ENCODE results near the gene JMJD8.

JMJD8 gene

DNA sequence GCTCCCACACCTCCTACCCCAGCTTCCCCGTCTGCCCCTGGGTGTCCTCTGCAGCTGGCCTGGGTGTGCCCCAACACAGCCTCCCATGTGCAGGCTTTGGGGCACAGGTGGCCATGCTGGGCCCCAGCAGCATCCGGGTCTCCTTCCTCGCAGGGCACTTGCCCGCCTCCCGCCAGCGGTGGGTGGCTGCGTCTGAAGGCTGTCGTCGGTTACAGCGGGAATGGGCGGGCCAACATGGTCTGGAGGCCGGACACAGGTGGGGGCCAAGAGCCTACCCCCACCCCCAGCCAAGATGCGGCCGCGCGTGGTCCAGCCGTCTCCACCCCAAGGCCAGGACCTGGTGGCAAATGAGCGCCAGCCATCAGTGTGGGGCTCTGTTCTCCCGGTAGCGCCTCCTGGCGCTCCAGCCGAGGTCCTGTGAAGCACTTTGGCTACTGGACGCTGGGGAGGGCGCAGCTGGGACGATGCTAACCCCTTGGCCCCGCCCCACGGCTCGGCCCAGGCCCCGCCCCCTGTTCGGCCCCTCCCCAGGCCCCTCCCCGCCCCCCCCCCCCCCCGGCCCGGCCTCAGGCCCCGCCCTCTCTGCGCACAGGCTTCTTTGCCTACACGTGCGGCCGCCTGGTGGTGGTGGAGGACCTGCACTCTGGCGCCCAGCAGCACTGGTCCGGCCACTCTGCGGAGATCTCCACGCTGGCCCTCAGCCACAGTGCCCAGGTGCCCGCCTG lies 23.5 kb downstream of the JMJD8 start:
- DNase-seq (ENCODE audit: low spot score): peak; percentile 86

DNA sequence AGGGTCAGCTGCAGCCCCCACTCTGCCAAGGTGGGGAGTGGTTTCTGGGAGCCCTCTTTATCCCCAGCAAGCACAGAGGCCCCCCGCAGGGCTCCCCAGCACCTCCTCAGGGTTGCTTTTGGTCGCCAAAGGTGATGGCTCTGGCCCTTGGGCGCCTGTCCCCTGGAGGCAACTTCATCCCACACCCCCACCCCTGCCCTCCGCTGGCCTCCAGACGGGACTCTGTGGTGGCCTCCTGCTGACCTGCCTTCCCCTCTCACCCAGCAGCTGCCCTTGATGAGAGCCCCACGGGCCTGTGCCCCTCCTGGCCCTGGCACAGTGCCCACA lies 24.0 kb downstream of the JMJD8 start:
- DNase-seq (ENCODE audit: low spot score): no peak

DNA sequence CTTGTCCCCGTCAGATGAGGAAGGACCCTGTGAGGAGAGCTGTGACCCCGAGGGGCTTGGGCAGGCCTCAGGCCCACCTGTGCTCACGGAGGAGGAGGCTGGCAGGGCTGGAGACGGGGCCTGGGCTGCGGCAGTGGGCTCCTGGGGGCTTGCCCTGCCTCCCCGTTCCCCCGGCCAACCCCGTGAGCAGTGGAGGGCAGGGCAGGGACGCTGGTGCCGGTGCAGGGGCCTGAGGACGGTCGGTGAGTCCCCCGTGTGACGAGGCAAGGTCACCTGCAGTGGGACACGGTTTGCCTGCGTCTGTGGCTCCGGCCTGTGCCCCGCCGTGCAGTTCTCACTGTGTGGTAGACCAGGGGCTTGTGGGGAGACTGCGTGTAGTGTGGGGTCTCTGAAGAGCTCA lies 24.5 kb downstream of the JMJD8 start:
- DNase-seq (ENCODE audit: low spot score): no peak

DNA sequence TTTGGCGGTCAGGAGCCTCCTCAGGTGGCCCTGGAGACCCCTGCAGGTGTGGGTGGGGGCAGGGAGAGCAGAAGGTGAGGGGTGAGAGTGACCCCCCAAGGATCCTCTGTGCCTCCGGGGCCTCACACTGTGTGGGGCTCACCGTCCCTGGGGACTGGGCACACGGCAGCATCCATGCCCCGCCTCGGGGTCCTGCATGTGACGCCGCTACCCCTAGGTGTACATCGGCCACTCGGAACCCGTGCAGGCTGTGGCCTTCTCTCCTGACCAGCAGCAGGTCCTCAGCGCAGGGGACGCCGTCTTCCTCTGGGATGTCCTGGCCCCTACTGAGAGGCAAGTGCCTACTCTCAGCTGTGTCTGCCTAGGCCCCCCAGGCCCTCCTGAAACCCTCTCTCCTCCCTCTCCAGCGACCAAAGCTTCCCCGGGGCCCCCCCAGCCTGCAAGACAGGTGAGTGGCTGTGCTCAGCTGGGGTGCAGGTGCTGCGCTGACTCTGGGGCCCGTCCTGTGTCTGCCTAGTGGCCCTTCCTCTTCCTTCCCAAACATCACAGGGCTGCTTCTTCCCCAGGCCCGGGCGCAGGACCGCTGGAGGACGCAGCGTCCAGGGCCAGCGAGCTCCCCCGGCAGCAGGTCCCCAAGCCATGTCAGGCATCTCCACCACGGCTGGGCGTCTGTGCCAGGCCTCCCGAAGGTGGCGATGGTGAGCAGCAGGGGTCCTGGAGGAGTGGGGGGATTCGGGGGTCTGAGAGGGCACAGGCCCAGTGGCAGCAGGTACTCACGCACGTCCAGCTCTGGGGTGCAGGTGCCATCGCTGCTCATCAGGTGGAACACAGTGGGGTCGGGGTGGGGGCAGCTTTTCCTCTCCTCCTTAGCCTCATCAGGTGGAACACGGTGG lies 25.2 kb downstream of the JMJD8 start:
- no peak for DNase-seq (ENCODE audit: low spot score)

DNA sequence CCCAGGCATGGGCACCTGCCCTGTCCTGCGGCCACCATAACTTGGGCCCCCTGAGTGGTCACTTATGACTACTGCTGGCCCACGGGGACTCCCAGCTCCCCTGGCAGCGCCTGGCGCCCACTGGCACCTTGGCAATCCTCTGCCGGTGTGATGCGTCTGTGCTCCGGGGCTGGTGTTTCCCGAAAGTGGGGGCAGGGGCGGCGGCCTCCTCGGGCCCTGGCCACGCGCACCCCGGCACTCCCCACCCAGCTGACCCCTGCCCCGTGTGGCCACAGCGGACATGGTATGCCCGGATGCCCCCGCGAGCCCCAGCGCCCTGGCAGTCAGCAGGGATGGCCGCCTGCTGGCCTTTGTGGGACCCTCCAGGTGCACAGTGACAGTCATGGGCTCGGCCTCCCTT lies 26.6 kb downstream of the JMJD8 start:
- no peak for DNase-seq (ENCODE audit: low spot score)

DNA sequence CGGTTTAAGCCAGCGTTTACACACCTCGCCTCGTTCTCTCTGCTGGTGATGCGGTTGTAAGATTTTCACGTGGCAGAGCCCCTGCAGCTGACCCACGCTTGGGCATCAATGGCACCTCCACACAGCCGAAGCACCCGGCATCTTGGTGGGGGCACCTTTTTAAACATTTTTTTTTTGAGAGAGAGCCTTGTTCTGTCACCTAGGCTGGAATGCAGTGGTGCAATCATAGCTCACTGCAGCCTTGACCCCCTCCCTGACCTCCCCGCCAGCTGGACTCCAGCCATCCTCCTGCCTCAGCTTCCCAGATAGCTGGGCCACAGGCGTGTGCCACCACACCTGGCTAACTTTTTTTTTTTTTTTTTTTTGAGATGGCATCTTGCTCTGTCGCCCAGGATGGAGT lies 30.1 kb downstream of the JMJD8 start:
- no peak for DNase-seq (ENCODE audit: low spot score)

DNA sequence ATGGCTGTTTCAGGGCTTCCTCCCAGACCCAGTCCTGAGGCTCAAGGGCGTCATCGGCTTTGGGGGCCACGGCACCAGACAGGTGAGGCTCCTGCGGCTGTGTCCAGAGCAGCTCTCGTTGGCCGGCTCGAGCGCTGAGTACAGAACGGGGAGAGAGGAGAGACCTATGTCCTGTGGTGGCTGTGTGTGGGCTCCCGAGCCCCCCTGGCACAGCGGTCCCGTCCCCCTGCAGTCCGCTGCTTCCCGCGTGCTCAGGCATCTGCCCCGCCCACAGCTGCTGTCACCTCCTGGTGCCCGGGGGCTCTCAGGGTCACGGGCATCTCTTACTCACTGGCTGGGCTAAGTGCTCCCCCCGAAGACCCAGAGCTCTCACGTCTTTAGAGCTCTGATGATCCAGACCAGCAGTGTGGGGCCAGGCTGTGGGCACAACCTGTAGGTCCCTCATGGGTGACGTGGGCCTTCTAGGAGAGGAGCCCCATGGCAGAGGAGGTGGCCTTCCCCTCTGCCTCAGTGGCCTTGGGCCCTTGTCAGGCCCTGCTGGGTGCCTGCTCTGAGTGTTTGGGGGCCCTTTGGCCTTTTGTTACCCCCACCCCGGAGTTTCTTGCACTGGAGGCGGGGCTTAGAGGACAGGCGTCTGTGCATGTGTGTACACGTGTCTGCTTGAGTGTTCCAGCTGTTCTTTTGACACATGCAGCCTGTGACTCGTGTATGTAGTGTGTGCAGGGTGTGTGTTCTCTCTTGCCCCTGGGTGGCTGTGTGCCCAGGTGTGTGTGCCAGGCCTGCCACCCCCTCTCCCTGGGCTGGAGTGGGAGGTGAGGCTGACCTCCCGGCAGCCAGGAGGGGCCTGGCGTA lies 31.5 kb downstream of the JMJD8 start:
- DNase-seq (ENCODE audit: low spot score): no peak

DNA sequence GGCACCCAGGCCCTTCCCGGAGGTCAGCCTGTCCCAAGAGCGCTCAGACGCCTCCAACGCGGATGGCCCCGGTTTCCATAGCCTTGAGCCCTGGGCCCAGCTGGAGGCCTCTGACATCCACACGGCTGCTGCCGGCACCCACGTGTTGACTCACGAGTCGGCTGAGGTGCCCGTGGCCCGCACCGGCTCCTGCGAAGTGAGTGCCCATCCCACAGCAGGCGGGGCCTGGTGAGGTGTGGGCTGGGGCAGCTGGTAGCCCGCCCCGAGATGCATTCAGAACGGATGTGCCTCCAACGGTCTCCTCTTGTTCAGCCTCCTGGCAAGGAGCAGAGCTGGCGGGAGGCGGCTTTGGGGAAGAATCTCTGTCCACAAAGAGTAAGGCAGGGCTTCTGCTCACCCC lies 32.3 kb downstream of the JMJD8 start:
- DNase-seq (ENCODE audit: low spot score): peak; percentile 57

DNA sequence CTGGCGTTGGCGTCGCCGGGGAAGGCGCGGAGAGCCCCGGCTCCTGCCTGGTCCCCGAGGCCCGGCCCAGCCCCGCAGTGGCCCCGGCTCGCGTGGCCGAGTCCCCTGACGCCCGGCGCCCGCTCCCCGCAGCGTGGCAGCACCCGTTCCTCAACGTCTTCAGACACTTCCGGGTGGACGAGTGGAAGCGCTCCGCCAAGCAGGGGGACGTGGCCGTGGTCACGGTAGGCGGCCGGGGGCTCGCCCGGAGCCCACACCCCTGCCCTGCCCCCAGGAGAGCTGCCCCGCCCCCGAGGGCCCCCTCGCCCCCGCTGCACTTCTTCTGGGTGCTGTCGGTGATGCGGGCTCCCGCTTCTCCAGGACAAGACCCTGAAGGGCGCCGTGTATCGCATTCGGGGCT lies 34.5 kb downstream of the JMJD8 start:
- DNase-seq (ENCODE audit: low spot score): no peak

DNA sequence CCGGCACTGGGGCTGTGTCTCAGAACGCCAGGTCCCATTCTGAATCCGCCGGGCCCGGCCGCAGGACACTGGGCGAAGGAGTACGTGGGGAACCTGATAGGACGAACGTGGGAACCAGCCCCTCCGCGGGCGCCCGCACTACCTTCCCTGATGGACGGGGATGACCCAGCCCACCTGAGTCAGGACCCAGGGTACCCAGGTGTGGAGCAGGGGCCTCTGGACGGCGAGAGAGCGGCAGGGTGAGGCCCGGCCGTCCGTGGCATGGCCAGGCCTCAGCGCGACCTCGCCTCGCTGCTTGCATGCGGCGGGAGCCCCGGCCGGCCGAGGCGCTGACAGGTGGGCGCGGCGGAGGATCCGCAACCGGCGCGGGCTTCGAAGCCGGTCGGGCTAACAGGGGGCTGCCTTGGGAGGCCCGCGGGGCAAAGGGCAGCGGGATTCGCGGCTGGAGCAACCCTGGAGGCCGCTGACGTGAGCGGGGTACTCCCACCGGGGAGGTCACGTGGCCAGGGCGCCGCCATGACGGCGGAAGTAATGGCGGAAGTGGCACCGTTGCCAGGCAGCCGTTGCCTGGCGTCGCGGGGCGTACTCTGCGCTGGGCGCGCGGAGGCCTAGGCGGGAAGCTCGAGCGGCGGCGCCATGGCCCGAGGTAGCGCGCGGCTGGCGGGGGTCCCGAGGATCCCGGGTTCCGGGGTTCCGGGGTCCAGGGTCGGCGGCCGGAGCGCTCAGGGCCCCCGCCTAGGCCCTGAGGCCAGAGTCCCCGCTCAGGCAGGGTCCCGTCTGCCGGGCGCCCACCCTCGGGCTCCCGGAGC lies 35.1 kb downstream of the JMJD8 start, which contains the start of gene WDR90:
Gene WDR90, plus strand, starts transcription at position 585 of the 809 bp plus-strand sequence. Its CDS starts 52 bp downstream, at position 637.
- peak; percentile 95 for DNase-seq (ENCODE audit: low spot score)

DNA sequence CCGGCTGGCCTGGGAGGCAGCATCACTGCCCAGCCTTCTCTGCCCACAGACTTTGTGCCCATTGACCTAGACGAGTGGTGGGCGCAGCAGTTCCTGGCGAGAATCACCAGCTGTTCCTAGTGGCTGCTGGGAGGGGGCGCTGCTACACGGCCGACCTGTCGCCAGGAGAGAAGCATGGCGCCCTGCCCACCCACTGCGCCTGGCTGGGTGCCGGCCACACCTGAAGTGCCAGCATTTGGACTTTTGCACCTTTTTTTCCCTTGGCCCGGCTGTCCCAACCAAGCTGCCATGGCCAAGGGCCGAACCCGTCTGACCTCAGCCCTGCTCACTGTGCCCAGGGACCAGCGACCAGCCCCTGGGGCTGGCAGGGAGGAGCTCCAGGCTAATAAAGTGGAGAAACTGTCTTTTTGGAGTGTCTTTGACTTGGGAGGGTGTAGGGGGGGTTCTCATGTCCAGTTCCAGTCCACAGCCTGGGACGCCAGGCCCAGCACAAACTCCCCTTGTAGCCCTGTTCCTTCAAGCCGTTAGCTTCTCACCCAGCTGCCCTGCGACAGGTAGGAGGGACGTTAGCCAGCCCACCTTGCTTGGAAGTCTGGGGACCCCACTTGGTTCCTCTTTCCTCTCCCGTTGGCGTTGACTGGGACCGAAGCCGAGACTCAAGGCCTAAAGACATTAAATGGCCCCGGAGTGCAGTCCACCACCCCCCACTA lies 35.9 kb downstream of the JMJD8 start:
- DNase-seq (ENCODE audit: low spot score): no peak

DNA sequence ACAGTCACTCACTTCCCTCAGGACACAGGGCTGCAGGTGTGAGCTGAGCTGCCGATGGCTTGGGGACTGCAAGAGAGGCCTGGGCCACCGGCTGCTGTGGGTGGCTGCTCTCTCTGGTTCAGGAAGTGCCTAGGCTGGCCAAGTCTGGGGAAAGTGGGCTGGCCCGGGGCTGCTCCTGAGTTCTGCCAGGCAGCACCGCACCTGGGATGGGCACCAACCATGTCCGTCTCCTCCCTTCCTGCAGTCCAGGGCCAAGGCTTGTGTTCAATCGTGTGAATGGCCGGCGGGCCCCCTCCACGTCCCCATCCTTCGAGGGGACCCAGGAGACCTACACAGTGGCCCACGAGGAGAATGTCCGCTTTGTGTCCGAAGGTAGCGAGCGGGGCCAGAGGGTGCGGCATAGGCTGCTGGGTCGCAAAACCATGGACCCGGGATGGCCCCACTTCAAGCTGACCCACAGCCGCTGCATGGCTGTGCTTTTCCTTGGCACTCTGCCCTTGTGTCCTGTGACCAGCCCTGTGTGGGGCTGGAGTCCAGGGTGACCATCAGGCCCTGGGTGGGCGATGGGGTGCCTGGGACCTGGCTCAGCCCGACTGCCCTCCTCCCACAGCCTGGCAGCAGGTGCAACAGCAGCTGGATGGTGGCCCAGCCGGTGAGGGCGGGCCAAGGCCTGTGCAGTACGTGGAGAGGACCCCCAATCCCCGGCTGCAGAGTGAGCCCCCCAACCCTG lies 36.8 kb downstream of the JMJD8 start:
- DNase-seq (ENCODE audit: low spot score): no peak

DNA sequence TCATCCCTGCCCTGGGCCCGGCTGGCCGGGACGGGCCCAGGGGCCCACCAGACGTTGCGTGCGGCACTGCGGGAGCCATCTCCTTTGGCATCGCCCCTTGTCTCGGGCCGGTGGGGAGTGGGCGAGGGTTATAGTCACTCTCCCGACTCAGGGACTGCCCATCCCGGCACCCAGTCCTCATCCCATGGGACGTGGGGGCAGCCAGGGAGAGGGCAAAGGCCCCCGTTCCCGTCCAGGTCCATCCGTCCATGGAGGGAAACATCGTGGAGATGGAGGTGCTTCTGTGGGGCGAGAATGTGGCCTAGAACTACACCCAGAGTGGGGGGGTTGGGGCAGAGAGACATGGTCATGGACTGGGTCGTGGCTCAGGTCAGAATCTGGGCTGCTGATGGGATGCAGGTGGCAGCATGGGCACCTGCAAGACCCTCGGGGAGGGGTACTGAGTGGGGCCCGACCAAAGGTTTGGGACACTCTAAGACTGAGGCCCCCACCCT lies 37.4 kb downstream of the JMJD8 start:
- DNase-seq (ENCODE audit: low spot score): no peak

DNA sequence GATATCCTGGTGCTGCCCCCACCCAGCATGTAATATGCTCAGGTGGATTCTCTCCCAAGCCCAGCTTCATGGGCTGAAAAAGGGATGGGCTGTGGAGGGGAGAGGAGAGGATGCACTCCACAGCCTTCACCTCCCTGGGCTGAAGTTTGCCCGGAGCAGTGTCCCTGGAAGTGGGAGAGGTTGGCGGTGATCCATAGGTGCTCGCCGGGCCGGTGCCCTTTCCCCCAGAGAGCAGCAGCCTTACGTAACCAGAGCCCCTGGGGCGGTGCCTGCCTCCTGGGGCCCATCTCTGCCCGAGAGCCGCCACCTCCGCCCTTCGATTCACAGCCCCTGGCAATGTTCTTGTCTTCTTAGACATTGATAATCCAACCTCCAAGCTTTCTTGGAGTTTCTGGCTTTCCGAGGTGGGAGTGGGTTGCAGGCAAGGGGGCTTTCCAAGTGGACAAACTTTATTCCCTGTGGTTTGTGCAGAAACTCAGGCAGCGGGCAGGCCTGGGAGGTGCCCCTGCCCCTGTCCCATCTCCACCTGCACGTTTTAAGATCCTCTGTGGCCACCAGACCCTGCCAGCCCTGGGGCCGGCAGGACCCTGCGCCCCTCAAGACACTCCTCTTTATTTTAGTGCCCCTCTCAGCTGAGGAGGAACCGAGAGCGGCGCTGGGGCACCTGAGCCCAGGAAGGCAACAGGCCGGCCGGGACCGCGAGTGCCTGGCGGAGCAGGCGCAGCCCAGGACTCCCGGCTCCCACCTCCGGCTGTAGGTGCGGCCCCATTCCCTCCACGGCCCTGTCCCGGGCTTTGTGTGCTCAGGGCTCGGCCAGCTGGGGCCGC lies 38.1 kb downstream of the JMJD8 start:
- DNase-seq (ENCODE audit: low spot score): no peak

DNA sequence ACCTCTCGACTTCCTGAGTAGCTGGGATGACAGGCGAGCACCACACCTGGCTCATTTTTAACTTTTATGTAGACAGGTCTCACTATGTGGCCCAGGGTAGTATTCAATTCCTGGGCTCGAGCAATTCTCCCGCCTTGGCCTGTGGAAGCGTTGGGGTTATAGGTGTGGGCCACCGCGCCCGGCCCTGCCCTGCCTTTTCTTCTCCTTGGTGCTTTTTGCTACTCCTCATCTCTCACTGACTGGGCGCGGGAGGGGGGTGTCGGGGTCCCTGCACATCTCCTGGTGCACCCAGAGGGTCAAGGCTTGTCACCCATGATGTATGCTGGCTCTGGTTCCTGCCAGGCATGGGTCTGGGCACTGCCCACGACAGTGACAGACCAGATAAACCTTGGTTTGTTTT lies 39.6 kb downstream of the JMJD8 start:
- DNase-seq (ENCODE audit: low spot score): no peak

DNA sequence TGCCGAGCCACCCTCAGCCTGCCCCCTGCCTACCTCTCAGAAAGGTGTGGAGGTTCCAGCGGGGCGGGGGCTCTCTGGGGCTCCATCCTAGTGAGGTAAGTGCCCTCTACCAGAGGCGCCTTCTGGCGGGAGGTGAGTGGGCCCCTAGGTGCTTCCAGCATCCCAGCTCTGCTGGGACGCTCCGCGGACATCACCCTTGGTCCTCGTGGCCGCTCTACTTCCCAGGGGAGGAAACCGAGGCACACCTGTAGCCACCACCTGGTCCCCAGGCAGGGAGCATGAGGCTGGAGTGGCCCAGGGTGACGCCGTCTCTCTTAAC lies 41.1 kb downstream of the JMJD8 start:
- no peak for DNase-seq (ENCODE audit: low spot score)

DNA sequence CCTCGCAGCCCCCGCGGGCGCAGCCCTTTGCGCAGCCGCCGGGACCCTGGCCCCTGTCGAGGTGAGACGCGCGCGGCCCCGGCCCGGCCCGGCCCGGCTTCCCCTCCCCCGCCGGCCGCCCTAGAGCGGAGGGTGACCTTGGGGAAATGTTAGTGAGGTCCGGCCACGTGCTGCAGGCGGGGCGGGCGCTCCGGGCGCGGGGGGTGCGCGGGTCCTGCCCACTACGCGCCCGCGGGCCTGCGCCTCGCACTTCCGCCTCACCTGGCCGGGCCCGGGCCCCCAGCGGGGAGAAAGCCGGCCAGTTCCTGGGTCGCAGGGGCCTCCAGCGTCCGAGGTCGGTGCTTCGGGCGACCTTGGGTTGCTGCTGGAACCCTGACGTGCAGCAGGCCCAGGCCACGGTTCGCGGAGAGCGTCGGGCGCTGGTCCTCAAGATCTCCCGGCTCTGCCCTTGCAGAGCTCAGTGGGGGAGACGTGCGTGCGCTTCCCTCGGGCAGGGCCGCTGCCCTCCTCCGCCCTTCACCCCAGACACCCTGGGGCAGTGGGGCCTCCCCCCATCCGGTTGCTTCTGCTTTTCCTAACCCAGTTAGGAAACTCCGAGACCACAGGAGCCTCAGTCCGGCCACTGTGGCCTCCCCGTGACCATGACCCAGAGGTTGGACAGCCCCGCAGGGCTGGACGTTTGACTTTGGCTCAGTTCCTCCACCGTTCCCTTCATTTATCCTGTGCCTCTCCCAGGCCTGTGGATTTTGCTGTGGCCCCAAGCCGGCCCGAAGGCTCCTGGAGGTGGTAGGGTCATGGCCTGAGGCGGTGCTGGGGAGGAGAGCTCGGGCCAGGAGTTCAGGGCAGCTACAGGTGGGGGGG lies 41.7 kb downstream of the JMJD8 start:
- DNase-seq (ENCODE audit: low spot score): no peak

Data from COLO829 (cell line).